Neural cell (in vitro differentiated cells): ENCODE data around the gene RBP5.

Experiments used
- CTCF ChIP-seq: fragments of 450-650 bp; IDR thresholded peaks from 2 replicates; pipeline ENCODE4 v1.5.1; 2014; ENCODE audit warnings: antibody characterized with exemption, mild to moderate bottlenecking, moderate library complexity; ENCODE audit not compliant: poor library complexity, severe bottlenecking
- EP300 ChIP-seq: fragments of 450-650 bp; conservative IDR thresholded peaks from 2 replicates; pipeline ENCODE4 v1.6.1; 2014; ENCODE audit warnings: antibody characterized with exemption, mild to moderate bottlenecking, moderate library complexity; ENCODE audit not compliant: poor library complexity, severe bottlenecking
- EZH2 ChIP-seq: fragments of 200-600, 300-800 bp; shearing (Covaris generic), sonication (generic); IDR thresholded peaks from 2 replicates; pipeline ENCODE4 v1.6.1; 2014; ENCODE audit warnings: antibody characterized with exemption, low read length, borderline replicate concordance, mild to moderate bottlenecking; ENCODE audit not compliant: insufficient read depth, poor library complexity, severe bottlenecking
- POLR2AphosphoS5 ChIP-seq: IDR thresholded peaks from 2 replicates; pipeline ENCODE4 v1.6.1; 2012
- RAD21 ChIP-seq: fragments of 450-650 bp; conservative IDR thresholded peaks from 2 replicates; pipeline ENCODE4 v1.6.1; 2014; ENCODE audit warnings: antibody characterized with exemption, mild to moderate bottlenecking, moderate library complexity
- REST ChIP-seq: IDR thresholded peaks from 2 replicates; pipeline ENCODE4 v1.6.1; 2012; ENCODE audit warnings: borderline replicate concordance
- TAF1 ChIP-seq: IDR thresholded peaks from 2 replicates; pipeline ENCODE4 v1.6.1; 2012; ENCODE audit warnings: low read depth

GRCh38 chr12:7157391-7157790, 28.7 kb upstream of the RBP5 start:
- no peak for TF ChIP-seq EZH2
- no peak for TF ChIP-seq CTCF
- TF ChIP-seq EP300: no peak
- no peak for TF ChIP-seq RAD21
- no peak for TF ChIP-seq TAF1
- TF ChIP-seq POLR2AphosphoS5: no peak
- no peak for TF ChIP-seq REST
